GM12878 (cell line): Measurements from ENCODE around the gene CUTA. TPM values are rescaled to one million over a fixed set of nuclear protein-coding genes. Genes with fewer than 3 reads are reported as not detected.
A peak's percentile ranks its signal among the peaks of the same experiment; 100 is the strongest.

ENCODE experiments used
- ATAC-seq: fragments of 200-7000 bp; cut with Tn5 transposase; 3 replicates; pipeline ENCODE4 v1.9.1; 2020; ENCODE audit warnings: mild to moderate bottlenecking, moderate library complexity
- BruUV-seq: library from RNA; stranded (reverse); fragments of 400-500 nt; replicated peaks from 2 replicates; lab custom pipeline; 2021; lab: Mats Ljungman, UMichigan
- CTCF ChIA-PET: fragments of 300-600 bp; sonication (Branson Sonifier 250); formaldehyde crosslinking; extraction: SDS; loops from one replicate; lab custom pipeline; 2021; ENCODE audit warnings: inconsistent platforms; lab: Yijun Ruan, JAX
- POLR2A ChIA-PET: fragments of 350-600 bp; formaldehyde crosslinking; extraction: SDS; loops from one replicate; lab custom pipeline; 2021; ENCODE audit warnings: inconsistent platforms; lab: Charles Lee
- RAD21 ChIA-PET: fragments of 300-600 bp; sonication (Branson Sonifier 250); formaldehyde crosslinking; loops from one replicate; lab custom pipeline; 2023; ENCODE audit warnings: antibody characterized with exemption; ENCODE audit not compliant: unreplicated experiment; lab: Charles Lee
- SMC1A ChIA-PET: fragments of 300-600 bp; sonication (Branson Sonifier 250); formaldehyde crosslinking; loops from one replicate; lab custom pipeline; 2023; ENCODE audit not compliant: unreplicated experiment, uncharacterized antibody; lab: Charles Lee
- DNase-seq: peaks from one replicate; pipeline ENCODE4 v3.0.0-alpha.2; 2011; ENCODE audit warnings: low read depth, low spot score
- FAIRE-seq: peaks from 3 replicates; lab custom pipeline; 2011; peaks lifted over from hg19 to GRCh38; lab: Jason Lieb, UNC
- H2AFZ ChIP-seq: 2 replicates; pipeline ENCODE4 v1.6.0; 2011; ENCODE audit warnings: low read depth, low read length, control low read depth; ENCODE audit not compliant: control insufficient read depth
- H3K27ac ChIP-seq: 2 replicates; pipeline ENCODE4 v1.5.1; 2011; ENCODE audit warnings: control low read depth; ENCODE audit not compliant: control insufficient read depth, insufficient read depth
- H3K27me3 ChIP-seq, 2 experiments: replicated peaks in 1 of 2; 2 replicates each; pipeline versions ENCODE4 v1.6.0 to v1.6.1; 2011; ENCODE audit warnings: low read length in 1 of 2; ENCODE audit not compliant: control insufficient read depth in 2 of 2, insufficient read depth in 2 of 2
- H3K36me3 ChIP-seq, 2 experiments: 2 replicates each; pipeline ENCODE4 v1.5.1; 2011; ENCODE audit warnings: low read length in 1 of 2; ENCODE audit not compliant: control insufficient read depth in 2 of 2, insufficient read depth in 2 of 2
- H3K4me1 ChIP-seq: 2 replicates; pipeline ENCODE4 v1.6.1; 2011; ENCODE audit warnings: mild to moderate bottlenecking, low read length, moderate library complexity, mixed read lengths; ENCODE audit not compliant: control insufficient read depth, insufficient read depth
- H3K4me2 ChIP-seq: 2 replicates; pipeline ENCODE4 v1.6.0; 2011; ENCODE audit warnings: control low read depth; ENCODE audit not compliant: control insufficient read depth, insufficient read depth
- H3K4me3 ChIP-seq: fragments of 200-600 bp; sonication (generic); 2 replicates; pipeline ENCODE4 v1.5.1; 2016
- H3K79me2 ChIP-seq: 2 replicates; pipeline ENCODE4 v1.6.0; 2011; ENCODE audit warnings: low read length; ENCODE audit not compliant: control insufficient read depth, insufficient read depth
- H3K9ac ChIP-seq: 2 replicates; pipeline ENCODE4 v1.8.0; 2011; ENCODE audit warnings: low read length, control low read depth, mixed read lengths; ENCODE audit not compliant: control insufficient read depth, insufficient read depth
- H3K9me3 ChIP-seq: replicated peaks from 3 replicates; pipeline ENCODE4 v1.5.1; 2011; ENCODE audit warnings: mild to moderate bottlenecking, low read length; ENCODE audit not compliant: control insufficient read depth, insufficient read depth
- H4K20me1 ChIP-seq: 2 replicates; pipeline ENCODE4 v1.6.0; 2011; ENCODE audit not compliant: control insufficient read depth, insufficient read depth
- CREB1 ChIP-seq: IDR thresholded peaks from 2 replicates; pipeline ENCODE4 v1.6.1; 2012; ENCODE audit warnings: low read depth, mild to moderate bottlenecking, inconsistent platforms
- MYB ChIP-seq: fragments of 150-350 bp; IDR thresholded peaks from 2 replicates; pipeline ENCODE4 v1.6.1; 2014; ENCODE audit warnings: mild to moderate bottlenecking, low read depth, low read length, borderline replicate concordance
- RAD21 ChIP-seq: IDR thresholded peaks from 2 replicates; pipeline ENCODE4 v1.6.1; 2011; ENCODE audit warnings: mild to moderate bottlenecking, low read depth, low read length, moderate library complexity; ENCODE audit not compliant: insufficient read depth
- RB1 ChIP-seq: fragments of 450-650 bp; formaldehyde crosslinking; IDR thresholded peaks from 2 replicates; pipeline ENCODE4 v1.6.1; 2017; ENCODE audit warnings: mild to moderate bottlenecking, borderline replicate concordance
- RUNX3 ChIP-seq: IDR thresholded peaks from 2 replicates; pipeline ENCODE4 v1.6.1; 2012; ENCODE audit warnings: low read length, inconsistent platforms
- STAT1 ChIP-seq: fragments of 450-650 bp; conservative IDR thresholded peaks from 2 replicates; pipeline ENCODE4 v1.6.1; 2014; ENCODE audit warnings: antibody characterized with exemption, mild to moderate bottlenecking
- WRNIP1 ChIP-seq: IDR thresholded peaks from 2 replicates; pipeline ENCODE4 v1.6.1; 2011; ENCODE audit warnings: low read depth, low read length, improper control_type of control experiment, borderline replicate concordance
- WGBS: methylation state at CpG from one replicate; pipeline ENCODE4 v1.1.6; 2016; ENCODE audit warnings: low lambda C conversion rate; ENCODE audit not compliant: insufficient replicate concordance, insufficient coverage; ENCODE audit errors: missing lambda C conversion rate; 5-methylcytosine and 5-hydroxymethylcytosine counted together
- in situ Hi-C: fragments of 300-500 bp; cut with MboI; formaldehyde crosslinking; loops from 9 replicates; pipeline ENCODE4 v1.14.3; 2018; ENCODE audit warnings: mixed read lengths
- intact Hi-C: fragments of 100-400 bp; cut with micrococcal nuclease; formaldehyde crosslinking; loops from one replicate; pipeline ENCODE4 v1.14.2; 2022; ENCODE audit not compliant: unreplicated experiment
- polyA plus RNA-seq, 11 experiments: library from polyadenylated mRNA; depleted of rRNA in 4 of 11; unstranded in 6 of 11; stranded (reverse) in 5 of 11; fragments of >200 nt; fragmentation: Nextera tagmentation in 4 of 11; fragmentation: Illumina TruSeq in 1 of 11; extraction: Ambion mirVana in 4 of 11; extraction: Trizol in 1 of 11; gene quantifications; 1 replicate in 1 of 11; 2 replicates in 10 of 11; pipeline versions ENCODE4 v1.2.1 to v1.2.3, GENCODE V29; 2011 to 2016; ENCODE audit warnings: inconsistent platforms in 2 of 11, missing spikeins in 2 of 11, low read depth in 1 of 11
- total RNA-seq, 4 experiments: library from RNA; depleted of rRNA in 3 of 4; stranded (reverse); fragments of >200 nt in 3 of 4; fragmentation: Illumina TruSeq in 1 of 4; extraction: Trizol in 1 of 4; gene quantifications; 2 replicates each; pipeline versions ENCODE4 v1.2.1 to v1.2.3, GENCODE V29; 2013 to 2021

The CUTA gene
- total and polyA plus RNA-seq, 10 of the 15 experiments (the other 5 are each of a cell fraction or from before 2014, with no cell fraction given), result 102 to 293 (median 189) TPM

DNA sequence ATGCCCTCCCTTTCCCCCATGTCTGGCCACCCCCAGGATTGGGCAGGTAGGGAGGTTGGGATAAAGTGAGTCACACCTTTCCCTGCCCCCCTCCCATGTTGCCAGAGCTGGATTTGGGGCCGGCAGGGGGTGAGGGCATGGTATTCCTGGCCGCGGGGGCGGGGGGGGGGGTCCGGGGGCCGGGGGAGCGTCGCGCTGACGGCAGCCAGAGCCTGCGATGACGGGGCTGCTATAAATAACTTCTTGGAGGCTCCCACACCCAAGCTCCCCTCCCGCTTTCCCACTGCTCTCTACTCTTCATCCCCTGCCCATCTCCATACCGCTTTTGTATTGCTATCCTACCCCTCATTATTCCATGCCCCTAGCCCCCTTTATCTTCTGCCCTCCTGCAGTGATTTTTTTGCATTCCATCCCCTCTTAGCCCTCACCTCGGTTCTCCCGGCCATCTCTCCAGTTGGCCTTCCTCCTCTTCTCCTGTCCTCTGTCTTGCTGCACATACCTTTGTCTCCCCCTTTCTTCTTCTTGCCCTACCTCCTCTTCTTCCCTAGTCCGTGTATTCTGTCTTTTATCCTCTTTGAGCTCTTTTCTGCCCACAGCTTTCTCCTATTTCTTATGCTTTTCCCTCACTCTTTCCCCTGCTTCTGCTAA is 15.8 kb upstream of the CUTA start (continued):
- TF ChIP-seq MYB (no peak), RAD21 (no peak)

DNA sequence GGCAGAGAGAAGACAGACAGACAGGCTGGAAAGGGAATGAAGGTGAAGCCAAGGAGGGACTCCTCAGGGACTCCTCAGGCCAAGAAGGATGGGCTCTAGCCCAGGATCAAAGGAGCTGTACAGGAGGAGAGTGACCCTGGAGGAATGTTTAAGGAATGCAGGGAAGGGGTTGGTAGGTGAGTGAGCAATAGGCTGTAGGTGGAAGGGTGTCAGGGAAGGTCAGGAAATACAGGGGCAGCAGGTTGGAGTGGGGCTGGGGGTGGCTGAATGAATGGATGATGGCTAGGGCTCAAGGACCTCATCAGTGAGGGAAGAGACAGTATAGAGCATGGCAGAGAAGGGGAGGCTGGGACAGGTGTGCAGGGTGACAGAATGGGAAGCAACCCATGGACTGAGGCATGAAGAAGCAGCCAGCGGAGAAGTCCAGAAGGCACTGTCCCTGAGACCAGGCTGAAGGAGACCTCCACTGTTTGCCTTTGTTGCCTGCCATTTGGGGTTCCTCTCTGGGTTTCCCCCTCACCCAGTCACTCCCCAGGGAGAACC is 15.2 kb upstream of the CUTA start:
- peaks cover 43% of the 10 kb centered on the region for H3K4me1 ChIP-seq
- peaks cover 0 to 3% of the 10 kb centered on the region in 2 experiments; a peak in 2 of 4 replicates for H3K36me3 ChIP-seq
- no peak overlapping the region for H3K9ac ChIP-seq
- H4K20me1 ChIP-seq, result no peaks in the 10 kb centered on the region
- peaks cover 6% of the 10 kb centered on the region for H3K79me2 ChIP-seq
- H2AFZ ChIP-seq, result no peak overlapping the region
- POLR2A ChIA-PET, result no interaction called here
- H3K27ac ChIP-seq, result no peak overlapping the region
- RAD21 ChIA-PET, result interaction anchor here (0.6 kb wide), 1 partner anchor 251 kb away, joined by 5 read pairs; no protein-coding TSS in a partner anchor
- CTCF ChIA-PET, result no interaction called here
- TF ChIP-seq STAT1 (no peak), RB1 (no peak), RUNX3 (no peak), WRNIP1 (no peak), CREB1 (no peak)
- H3K27me3 ChIP-seq, result no peaks in the 10 kb centered on the region
- H3K4me3 ChIP-seq, result no peak overlapping the region
- 100% methylated on average over 1 of the region's 1 CpG for WGBS
- ATAC-seq (no peak), DNase-seq (no peak), FAIRE-seq (no peak)
- no peaks in the 10 kb centered on the region for H3K9me3 ChIP-seq
- in situ Hi-C loops (no loop called here), intact Hi-C loops (no loop called here)
- H3K4me2 ChIP-seq, result peak overlapping the region; percentile 93; the same call in 1 of the 2 replicates
- BruUV-seq, result TSS peak; percentile 54
- SMC1A ChIA-PET, result interaction anchor here (1.6 kb wide), 1 partner anchor 21 kb away, joined by 3 read pairs; the partner anchor contains the start of gene ZBTB9
